Activated naive CD4-positive, alpha-beta T cell treated with anti-CD3 and anti-CD28 coated beads, Interleukin-2, amount 50 U/mL, for 16 hours (primary cell): ENCODE results near the gene NCK2.

Experiments
- DNase-seq: peaks from one replicate; pipeline ENCODE4 v3.0.0-alpha.2; 2020

Gene NCK2

DNA sequence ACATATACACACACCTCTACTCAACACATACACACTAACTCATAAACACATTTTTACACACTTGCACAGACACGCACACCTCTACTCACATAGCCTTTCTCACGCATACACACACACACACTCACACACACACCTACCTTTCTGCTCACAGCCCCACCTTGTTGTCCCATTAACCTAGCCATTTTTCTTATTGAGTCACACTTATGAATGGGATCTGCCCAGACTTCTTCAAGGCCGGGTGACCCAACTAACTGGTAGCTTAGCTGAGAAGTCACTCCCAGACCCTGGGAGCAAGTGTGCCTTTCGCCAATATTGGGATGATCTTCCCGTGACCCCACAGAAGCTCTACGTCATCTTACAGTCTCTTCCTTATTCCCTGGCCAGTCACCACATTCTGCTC, 192.2 kb downstream of the NCK2 start:
- DNase-seq, result no peak

DNA sequence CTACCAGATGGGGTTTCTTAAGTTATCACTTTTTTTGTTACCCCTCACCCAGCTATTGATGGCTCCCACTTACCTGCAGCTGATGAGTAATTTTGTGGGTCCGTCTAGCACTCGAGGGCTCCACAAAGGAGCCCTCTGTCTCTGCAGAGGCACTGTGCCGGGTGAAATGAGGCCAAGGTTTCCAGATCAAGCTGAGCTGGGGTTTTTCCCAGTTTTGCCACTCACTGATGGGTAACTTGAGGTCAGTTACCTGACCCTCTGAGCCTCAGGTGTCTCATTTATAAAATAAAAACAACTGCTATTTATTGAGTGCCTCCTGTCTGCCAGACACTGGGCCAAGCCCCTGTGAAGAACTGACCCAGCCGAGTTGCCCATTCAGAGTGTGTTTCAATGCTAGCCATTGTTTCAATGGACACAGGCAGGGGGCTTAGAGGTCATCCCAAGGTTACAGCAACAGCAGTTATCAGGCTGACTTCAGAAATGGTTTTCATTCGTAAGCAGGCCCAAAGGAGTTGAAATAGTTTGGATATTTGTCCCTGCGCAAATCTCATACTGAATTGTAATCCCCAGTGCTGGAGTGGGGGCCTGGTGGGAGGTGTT, 192.9 kb downstream of the NCK2 start:
- no peak for DNase-seq
